Measurements from ENCODE around the gene KLK14.

Gene KLK14

DNA sequence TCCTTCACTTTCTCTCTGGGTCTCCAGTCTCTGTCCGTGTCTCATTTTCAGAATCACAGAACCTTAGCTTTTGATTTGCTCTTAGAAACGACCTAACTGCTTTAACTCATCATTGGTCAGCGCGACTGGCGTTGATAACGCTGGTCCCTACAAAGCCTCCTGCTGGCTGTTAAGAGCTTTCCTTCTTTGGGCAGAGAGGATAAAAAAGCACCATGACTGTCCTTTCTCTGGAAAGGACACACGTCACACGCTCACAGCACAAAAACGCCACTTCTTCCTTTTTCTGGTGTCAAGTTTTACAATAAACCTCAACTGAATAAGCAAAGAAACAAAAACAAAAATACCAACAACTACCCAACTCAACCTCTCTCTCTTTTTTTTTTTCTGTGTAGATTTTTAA is 46.2 kb downstream of the KLK14 start:
- DNase-seq (ENCODE audit: low read depth) = no peak
- H3K4me3 ChIP-seq (ENCODE audit: low read depth, low read length) = no peak overlapping the region
- TF ChIP-seq, protein P1, sequence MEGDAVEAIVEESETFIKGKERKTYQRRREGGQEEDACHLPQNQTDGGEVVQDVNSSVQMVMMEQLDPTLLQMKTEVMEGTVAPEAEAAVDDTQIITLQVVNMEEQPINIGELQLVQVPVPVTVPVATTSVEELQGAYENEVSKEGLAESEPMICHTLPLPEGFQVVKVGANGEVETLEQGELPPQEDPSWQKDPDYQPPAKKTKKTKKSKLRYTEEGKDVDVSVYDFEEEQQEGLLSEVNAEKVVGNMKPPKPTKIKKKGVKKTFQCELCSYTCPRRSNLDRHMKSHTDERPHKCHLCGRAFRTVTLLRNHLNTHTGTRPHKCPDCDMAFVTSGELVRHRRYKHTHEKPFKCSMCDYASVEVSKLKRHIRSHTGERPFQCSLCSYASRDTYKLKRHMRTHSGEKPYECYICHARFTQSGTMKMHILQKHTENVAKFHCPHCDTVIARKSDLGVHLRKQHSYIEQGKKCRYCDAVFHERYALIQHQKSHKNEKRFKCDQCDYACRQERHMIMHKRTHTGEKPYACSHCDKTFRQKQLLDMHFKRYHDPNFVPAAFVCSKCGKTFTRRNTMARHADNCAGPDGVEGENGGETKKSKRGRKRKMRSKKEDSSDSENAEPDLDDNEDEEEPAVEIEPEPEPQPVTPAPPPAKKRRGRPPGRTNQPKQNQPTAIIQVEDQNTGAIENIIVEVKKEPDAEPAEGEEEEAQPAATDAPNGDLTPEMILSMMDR (conservative IDR thresholded peaks at IDR 0.05; ENCODE audit: low read depth, low read length) = no peak

DNA sequence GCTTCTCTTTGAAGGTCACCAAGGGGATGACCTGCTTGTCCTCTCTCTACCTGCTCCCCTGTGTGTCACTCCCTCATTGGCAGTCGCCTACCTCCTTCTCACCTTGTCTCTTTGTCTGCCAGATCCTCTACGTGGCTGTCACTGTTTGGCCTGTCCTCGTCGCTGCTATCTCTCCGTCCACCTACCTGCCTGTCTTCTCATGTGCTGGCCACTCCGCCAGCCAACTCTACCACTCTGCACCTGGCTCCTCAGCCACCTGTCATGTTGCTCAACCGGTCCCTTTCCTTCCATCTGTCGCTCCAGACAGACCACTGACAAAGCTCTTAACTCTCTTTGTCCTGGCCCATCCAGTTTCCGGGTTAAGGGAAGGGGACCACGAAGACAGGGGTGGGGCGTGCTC is 48.0 kb downstream of the KLK14 start, which contains the start of gene KLK12:
Gene KLK12, minus strand, starts transcription at position 299 of the 400 bp plus-strand sequence. CDS start 381 bp downstream, outside the sequence.
- TF ChIP-seq, protein P1 (conservative IDR thresholded peaks at IDR 0.05; ENCODE audit: low read depth, low read length) = no peak
- H3K4me3 ChIP-seq (ENCODE audit: low read depth, low read length) = no peak within 1 kb of the TSS
- no peak for DNase-seq (ENCODE audit: low read depth)

DNA sequence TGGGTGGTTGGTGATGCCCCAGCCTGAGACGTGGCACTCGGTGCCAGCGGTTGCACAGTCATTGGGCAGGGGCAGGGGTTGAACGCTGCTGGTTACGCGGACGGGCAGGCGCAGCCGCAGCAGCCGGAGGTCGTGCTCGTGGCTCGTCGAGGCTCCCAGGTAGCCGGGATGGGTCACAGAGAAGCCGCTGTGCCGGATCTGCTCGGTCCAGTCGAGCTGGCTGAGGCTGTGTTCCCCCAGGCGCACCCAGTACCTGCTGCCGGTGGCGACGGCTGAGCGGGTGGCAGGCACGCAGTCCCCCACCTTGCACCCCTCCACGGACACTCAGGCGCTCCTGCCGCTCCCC is 50.8 kb downstream of the KLK14 start:
- no peak for DNase-seq (ENCODE audit: low read depth)
- TF ChIP-seq, protein P1 (conservative IDR thresholded peaks at IDR 0.05; ENCODE audit: low read depth, low read length) = no peak
- H3K4me3 ChIP-seq (ENCODE audit: low read depth, low read length) = no peak overlapping the region

DNA sequence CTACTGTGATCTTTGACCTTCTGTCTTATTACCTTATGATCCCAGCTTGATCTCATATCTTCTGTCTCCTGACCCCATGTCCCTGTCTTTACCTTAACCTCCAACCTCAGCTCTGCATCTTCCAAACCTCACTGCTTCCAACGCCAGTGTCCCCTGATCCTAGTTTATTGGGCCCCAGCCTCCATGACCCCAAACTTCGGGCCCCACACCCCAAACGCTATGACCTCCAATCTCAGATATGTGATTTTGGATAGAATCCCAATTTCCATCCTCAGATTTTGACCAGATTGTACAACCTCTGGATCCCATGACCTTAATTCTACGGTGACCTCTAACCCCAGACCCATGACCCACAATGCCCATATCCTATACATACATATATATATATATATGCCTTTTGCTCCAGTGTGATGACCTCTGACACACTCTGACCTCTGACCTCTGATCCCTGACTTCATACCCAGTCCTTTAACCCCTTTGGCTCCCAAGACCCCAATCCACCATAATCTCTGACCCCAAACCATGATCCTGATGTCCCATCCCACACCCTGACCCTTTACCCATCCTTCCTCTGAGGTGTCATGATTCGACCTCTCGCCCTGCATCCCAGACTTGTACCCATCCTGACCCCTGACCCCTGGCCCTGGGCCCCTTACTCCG is 51.3 kb downstream of the KLK14 start:
- no peak for DNase-seq (ENCODE audit: low read depth)
- TF ChIP-seq, protein P1 (conservative IDR thresholded peaks at IDR 0.05; ENCODE audit: low read depth, low read length) = no peak
- H3K4me3 ChIP-seq (ENCODE audit: low read depth, low read length) = no peak overlapping the region

DNA sequence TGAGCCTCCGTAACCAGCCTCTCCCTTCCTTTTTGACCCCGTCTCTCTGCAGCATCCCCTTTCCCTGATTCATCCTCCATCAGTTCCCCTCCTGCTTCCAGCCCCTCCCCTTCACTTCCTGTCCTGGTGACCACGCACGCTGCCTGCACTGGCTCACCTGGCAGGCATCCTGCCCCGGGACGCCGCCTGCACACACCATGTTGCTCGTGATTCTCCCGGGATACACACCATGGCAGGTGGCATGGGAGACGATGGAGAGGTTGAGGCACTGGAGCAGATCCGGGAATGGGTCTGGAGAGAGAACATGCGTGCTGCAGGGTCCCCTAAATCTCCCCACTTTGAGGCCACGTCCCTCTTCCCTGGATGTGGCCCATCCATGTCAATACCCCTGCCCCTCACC is 52.1 kb downstream of the KLK14 start:
- H3K4me3 ChIP-seq (ENCODE audit: low read depth, low read length) = no peak overlapping the region
- TF ChIP-seq, protein P1 (conservative IDR thresholded peaks at IDR 0.05; ENCODE audit: low read depth, low read length) = no peak
- DNase-seq (ENCODE audit: low read depth) = no peak

DNA sequence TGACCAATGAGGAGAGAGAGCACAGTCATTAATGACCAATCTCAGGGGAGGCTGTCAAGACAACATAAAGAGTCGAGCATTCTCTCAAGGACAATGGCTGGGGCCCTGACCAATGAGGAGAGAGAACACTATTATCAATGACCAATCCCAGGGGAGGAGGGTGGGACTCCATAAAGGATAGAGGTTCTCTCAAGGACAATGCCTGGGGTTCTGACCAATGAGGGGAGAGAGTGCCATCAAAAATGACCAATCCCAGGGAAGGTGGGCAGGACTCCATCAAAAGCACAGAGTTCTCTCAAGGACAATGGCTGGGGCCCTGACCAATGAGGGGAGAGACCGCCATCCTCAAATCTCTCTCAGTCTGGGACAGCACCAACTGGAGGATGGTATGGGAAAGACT is 53.0 kb downstream of the KLK14 start:
- TF ChIP-seq, protein P1 (conservative IDR thresholded peaks at IDR 0.05; ENCODE audit: low read depth, low read length) = no peak
- H3K4me3 ChIP-seq (ENCODE audit: low read depth, low read length) = no peak overlapping the region
- DNase-seq (ENCODE audit: low read depth) = no peak
